Activated gamma-delta T cell treated with anti-CD3 and anti-CD28 coated beads, Interleukin-2, amount 50 U/mL, for 16 hours (primary cell): Measurements from ENCODE around the gene ENPP7.

Source experiments
- DNase-seq: peaks from one replicate; pipeline ENCODE4 v3.0.0-alpha.2; 2020; ENCODE audit warnings: low read depth

ENPP7 gene, protein sequence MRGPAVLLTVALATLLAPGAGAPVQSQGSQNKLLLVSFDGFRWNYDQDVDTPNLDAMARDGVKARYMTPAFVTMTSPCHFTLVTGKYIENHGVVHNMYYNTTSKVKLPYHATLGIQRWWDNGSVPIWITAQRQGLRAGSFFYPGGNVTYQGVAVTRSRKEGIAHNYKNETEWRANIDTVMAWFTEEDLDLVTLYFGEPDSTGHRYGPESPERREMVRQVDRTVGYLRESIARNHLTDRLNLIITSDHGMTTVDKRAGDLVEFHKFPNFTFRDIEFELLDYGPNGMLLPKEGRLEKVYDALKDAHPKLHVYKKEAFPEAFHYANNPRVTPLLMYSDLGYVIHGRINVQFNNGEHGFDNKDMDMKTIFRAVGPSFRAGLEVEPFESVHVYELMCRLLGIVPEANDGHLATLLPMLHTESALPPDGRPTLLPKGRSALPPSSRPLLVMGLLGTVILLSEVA

DNA sequence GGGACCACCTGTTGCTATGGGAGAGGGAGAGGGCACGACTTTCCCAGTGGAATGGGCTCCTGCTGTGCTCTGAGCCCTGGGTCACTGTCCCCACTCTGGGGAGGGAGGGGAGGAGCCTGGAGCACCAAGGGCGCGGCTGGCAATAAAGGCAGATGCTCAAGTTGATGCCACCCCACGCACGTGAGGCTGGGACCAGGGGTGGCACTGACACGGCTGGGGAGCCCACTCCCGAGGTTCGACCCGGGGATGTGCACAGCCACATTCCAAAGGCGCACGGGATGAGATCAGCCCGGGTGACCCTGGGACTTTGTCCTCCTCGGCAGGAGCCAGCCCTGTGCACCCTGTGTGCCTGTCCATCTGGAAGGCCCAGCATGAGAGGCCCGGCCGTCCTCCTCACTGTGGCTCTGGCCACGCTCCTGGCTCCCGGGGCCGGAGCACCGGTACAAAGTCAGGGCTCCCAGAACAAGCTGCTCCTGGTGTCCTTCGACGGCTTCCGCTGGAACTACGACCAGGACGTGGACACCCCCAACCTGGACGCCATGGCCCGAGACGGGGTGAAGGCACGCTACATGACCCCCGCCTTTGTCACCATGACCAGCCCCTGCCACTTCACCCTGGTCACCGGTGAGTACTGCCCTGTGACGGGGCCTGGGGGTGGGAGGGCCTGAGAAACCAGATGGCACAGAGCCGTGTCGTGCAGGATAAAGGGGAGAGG, at the start of gene ENPP7:
ENPP7 (plus strand) TSS at position 175 of the 715 bp plus-strand sequence; CDS start at position 372, 197 bp downstream.
- no peak for DNase-seq

DNA sequence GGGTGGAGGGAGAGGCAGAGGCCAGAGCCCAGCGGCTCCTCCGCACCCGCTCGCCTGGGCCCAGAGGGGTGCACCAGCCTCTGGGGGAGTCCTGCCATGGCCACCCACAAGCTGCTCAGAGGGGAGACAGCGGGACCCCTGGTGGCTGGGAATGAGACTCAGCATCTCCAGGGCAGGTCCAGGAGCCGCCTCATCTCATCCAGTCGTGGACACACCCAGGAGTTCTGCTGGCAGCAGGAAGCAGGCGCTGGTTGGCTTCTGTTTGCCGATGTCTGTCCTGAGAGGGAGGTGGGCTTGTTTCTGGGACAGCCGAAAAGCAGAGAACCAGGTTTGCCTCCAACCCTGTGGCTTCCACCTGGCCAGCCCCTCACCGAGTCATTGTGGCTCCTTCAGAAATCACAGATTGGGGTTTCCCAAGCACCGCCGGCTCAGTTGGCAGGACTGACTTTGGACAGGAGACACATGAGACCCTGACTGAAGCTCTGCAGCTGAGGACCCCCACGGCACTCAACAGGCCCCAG, 49.6 kb upstream of the ENPP7 start:
- no peak for DNase-seq

DNA sequence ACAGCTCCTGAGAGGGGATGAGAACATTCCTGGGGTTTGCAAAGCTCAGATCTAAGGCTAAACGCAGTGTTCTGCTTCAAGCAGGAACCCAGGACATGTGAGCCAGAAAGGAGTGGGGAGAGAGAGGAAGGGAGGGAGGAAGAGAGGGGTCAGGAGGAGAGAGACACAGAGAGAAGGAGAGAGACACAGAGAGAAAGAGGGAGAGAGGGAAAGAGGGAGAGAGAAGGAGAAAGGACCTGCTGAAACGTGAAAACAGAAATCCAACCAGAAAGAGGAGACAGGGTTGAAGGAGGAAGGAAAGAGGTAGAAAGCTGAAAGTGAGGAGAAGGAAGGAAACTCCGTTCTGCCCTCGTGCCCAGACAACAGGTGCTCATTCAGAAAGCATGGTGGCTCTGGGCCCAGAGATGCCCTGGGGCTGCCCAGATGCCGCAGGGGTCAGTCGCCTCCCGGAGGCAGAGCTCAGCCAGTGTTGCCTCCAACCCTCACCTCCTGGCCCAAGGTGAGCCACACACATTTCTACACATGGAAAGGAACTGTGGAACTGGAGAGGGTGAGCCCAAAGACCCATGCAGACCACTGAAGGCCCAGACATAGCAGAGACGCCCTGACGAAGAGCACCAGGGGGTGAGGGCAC, 49.0 kb upstream of the ENPP7 start:
- DNase-seq = no peak

DNA sequence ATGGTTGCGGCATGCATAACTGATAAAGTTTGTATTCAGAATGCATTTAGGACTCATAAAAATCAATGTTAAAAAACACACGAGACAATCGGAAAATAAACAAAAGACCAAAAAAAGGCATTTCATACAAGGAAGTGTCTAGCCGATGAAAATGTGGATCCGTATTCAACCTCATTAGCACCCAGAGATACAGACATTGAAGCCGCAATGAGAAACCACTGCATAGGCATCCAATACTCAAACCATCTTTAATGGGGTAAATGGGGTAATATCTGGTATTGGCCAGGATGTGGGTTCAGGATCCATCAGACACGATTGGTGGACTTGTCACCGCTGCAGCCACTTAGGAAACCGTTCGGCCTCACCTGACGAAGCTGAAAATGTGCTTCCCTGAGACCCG, 47.4 kb upstream of the ENPP7 start:
- DNase-seq = no peak

DNA sequence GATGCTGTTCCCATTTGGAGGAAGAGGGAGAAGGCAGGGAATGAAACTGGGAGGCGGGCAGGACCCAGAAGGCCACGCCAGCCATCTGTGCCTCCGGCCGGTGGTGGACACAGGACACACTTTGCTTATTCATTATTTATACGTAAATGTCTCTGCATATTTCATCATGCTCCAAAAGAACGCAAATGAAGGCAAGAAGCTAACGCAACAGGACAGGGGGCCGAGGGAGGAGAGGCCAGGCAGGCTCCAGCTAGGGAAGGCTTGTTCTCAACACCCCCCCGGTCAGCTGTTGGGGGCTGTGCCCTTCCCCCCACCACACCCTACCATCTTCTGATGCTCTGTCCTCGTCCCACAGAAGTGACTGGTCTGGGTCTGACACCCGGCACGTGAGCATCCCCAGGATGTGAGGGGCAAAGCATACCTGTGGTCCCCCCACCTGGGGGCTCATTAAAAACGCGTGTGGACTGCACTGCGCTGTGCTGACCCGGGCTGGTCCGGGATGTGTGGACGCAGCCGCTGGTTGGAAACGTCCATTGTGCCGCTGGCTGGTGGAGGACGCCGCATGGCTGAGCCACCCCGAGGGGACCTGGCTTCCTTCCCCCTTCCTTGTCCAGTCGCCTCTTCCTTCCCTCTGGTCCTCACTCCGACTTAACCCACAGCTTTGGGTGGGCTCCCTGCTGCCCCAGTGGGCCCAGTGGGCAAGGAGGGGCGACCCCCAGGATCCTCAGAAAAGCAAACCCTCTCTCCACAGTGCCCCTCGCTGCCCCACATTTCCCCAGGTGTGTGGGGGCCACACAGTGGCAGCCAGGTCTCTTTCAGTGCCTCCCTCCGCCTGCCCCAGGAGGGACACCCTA, 46.4 kb upstream of the ENPP7 start:
- DNase-seq = no peak

DNA sequence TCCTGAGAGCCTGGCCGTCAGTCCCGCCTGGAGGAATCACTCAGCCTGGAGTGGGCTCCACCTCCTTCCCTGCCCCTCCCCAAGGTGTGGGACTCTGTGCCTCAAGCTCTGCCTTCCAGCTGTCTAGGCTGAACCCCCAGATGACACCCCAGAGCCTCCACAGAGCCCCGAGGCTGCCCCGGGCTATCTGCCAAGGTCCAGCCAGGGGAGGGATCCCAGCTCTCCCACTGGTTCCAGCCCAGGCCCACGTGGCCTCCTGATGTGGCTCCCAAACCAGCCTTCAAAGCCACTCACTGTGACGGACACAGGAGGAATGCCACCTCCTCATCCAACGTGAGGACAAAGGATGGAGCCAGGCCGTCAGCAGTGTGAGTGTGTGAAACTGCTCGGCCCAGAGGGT, 45.6 kb upstream of the ENPP7 start:
- DNase-seq = no peak

DNA sequence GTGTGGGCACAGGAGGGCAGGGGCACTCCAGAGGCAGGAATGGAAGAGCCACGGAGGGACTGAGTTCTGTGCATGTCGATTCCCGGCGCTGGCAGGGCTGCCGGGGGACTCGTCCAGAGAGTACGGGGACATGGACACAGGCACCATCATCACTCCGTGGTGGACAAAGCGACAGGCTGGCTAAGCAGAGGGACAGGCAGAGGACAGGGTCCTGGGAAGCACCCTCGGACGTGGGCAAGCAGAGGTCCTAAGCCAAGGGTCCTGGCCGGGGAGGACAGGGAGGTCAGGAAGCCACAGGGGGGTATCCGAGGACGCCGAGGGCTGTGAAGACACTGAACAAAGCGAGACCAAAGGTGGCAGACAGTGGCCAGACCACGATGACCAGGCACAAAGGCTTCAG, 44.3 kb upstream of the ENPP7 start:
- DNase-seq = no peak

DNA sequence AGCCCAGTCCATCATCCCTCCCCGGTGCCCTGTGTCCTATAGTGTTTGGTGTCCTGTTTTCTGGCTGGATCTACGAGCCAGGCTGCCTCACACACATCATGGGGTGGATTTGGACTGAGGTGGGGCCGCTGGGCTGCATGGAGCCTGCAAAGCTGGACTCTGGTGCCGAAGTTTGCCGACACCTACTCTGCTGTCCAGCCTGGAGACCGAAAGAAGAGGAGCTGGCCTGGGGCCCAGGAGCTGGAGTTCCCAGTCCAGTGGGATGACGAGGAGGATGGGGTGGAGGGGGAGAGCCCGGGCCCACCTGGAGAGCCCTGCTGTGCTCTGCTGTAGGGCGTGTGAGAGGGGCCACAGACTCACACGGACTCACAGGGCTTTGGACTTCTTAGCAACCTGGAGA, 40.3 kb upstream of the ENPP7 start:
- no peak for DNase-seq

DNA sequence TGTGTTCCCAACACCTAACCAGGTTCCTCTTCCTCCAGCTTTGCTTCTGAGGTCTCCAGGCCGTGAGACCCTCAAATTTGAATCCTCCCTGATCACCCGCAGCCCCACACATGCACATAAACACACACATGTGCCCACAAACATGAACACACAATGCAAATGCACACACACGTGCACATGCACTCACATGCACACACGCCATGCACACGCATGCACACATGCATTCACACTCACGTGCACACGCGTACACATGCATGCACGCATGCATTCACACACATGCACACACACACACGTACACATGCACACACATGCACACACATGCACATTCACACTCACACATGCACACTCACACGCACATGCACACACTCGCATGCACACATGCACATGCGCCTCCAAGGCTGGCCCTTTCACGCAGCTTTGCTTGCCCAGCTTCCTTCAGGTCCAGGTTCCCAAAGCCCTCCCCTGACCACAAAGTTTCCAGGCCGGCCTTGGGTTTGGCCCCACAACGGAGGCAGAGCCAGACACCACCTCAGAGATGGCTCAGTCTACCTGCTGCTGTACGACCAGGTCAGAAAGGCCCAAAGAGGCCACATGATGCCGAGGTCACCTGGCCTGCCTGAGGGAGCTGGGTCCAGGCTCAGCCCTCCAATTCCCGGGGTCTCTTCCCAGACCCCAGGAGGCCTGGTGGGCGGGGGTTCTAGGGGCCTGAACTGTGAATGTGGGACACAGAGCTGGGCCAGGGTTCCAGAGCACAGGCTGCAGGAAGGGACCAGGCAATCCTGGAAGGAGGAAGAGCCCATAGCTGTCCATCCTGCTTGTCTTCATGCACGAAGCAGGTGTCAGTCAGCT, 39.5 kb upstream of the ENPP7 start:
- no peak for DNase-seq

DNA sequence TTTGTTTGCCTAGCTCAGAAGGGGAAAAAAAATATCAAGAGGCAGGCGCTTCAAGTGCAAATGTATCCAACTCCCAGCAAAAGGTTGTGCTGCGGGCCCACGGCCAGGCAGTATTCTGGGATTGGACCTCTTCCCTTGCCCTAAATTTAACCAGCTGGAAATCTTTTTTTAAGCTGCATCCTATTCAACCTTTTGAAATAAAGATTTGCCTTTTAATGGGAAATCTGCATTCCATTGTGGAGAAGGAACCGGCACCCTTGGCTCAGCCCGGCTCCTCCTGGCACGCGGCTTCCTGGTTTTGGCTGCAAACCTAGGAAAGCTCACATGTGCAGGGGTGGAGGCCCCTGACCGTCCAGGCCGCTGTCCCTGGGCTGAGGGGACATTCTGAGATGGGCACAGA, 38.8 kb upstream of the ENPP7 start:
- DNase-seq = no peak

DNA sequence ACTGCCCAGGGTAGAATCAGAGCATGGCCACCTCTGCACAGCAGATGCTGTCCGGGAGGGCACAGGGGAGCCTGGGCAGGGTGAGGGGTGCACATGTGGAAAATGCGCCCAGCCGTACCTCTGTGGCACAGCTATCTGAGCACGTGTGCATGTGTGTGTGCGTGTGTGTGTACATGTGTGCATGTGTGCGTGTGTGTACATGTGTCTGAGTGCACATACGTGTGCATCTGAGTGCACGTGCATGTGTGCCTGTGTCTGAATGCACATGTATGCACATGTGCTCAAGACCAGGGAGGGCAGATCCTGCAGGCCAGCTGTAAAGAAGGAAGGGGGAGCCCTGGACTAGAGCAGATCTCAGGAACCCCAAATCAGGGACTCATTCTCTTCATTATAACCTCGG, 37.3 kb upstream of the ENPP7 start:
- DNase-seq = no peak

DNA sequence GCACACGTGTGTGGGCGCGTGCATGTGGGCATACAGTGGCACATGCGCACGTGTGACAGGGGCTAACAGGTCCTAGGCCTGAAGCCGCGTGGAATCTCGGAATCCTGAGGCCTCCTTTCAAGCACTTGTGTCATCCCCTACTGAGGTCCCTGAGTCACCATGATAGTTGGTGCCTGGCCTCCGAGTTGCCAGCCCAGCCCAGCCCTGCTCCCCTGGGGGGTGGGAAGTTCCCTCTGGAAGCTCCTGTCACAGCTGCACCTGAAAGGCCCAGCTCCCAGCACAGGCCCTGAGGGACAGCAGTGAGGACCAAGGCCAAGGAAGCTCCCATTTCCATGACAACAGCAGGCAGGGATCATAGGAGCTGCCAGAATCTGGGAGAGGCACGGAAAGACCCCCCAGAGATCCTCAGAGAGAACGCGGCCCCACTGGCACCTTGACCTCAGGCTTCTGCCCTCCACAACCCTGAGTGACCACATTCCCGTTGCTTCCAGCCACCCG, 35.4 kb upstream of the ENPP7 start:
- no peak for DNase-seq

DNA sequence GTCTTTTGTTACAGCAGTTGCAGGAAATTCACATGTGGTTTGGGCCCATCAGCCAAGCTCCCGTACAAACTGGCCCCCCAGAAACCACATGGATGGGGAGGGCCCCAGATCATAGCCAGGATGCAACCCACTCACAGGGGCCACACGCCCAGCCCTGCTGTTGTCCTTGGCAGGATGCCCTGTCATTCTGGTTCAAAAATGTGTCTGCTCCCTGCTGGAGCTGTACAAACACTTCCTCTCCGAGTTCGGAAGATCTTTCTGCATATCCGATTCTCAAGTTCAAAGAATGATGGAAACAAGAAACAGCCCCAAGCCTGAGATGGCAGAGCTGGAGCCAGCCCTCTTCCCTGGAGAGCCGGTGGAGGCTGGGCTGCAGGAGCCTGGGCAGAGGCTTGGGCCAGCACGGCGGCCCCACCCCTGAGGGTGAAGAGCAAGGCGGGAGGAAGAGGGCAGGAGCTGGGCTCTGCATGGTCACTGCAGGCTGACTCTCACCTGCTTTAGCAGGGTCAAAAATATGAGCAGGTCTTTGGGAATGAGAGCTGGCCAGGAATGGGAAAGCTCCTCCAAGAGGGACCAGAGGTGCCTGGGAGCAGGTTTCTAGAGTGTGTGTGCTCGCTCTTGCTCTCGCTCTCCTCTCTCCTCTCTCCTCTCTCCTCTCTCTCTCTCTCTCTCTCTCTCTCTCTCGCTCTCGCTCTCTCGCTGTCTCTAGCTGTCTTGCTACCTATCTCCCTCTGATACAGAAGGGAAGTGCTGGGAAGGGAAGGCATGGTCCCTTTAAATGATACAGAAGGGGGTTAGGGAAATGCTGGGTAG, 34.7 kb upstream of the ENPP7 start:
- no peak for DNase-seq

DNA sequence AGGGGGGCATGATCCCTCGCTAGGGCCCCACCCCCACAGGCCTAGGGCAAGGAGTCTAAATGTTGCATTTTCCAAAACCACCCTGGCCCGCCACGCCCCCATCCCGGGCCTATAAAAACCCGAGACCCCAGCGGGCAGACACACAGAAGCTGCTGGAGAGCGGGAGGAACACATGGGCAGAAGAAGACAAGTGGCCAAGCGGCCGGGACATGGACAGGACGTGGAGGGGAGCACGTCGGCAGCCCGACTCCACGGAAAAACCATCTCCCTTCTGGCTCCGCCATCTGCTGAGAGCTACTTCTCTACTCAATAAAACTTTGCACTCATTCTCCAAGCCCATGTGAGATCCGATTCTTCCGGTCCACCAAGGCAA, 34.1 kb upstream of the ENPP7 start:
- DNase-seq = no peak

DNA sequence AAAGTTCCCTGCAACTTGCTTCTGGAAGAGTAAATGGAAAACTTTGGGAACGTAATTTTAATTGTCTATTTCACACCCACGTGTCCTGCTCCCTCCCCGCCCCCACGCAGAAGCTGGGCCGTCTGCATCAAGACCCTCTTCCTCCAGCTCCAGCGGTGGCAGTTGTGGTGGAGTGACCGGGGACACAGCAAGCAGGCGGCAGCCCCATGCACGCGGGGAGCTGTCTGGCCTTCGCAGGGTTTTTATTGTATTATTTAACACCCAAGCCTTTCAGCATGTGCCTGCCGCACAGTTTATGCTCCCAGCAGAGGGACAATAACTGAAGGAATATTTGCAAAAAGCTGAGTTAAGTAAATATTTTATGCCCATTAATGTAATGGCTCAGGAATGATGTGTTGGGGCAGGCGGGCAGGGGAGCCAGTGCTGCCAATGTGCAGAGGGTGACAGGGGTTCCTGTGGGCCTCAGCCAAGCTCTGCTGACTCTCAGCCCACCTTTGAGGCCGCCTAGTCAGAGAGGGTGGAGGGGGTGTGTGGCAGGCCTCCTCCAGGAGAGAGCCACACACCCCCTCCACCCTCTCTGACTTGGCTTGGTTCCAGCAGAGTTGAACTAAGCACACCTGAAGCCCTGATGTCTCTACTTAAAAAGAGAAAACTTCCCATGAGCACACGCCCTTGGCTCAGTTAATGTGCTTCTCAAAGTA, 32.4 kb upstream of the ENPP7 start:
- no peak for DNase-seq

DNA sequence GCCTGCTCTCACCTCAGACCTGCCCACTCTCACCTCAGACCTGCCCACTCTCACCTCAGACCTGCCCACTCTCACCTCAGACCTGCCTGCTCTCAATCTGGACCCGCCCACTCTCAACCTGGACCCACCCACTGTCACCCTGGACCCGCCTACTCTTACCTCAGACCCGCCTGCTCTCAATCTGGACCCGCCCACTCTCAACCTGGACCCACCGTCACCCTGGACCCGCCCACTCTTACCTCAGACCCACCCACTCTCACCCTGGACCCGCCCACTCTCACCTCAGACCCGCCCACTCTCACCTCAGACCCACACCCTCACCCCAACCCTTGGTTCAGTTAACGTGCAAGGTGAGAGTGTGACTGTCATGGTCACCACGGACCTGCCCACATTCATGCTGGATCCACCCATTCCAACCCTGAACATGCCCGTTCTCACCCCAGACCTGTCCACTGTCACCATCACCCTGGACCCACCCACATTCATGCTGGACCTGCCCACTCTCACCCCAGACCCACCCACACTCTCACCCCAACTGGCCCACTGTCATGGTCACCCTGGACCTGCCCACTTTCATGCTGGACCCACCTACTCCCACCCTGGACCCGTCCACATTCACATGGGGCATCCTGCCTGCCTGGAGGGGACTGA, 31.2 kb upstream of the ENPP7 start:
- DNase-seq = no peak

DNA sequence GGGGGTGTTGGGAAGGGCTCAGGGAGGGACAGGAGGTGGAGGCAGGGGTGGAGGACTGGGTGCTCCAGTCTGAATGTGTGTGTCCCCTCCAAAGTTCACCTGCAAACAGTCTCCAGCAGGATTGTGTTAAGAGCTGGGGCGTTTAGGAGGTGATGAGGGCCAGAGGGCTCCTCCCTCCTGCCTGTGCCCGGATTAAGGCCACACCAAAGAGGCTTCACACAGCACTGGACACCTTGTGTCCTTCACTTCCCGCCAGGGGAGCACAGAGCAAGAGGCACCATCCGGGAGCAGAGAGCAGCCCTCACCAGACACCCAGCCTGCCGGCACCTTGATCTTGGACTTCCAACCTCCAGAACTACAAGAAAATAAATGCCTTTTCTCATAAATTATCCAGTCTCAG, 30.2 kb upstream of the ENPP7 start:
- no peak for DNase-seq

DNA sequence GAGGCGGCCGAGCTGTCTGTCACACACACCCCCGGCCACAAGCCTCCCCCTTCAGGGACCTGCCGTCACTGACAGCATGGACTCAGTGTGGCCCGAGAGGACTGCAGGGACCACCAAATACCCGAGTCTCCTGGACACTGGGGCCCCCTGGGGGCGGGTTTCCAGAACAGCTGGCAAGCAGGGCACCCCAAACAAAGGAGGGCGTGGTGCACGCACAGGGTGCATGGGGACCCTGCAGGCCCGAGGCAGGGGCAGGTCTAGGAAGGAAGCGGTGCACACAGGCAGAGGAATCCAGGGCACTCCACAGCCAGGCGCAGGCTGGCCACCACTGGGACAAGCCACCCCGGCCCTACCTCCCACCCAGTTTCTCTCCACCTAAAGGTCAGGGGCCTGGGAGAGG, 28.7 kb upstream of the ENPP7 start:
- DNase-seq = no peak
